Fibroblast of skin of left biceps (primary cell): ENCODE data around the gene MUCL3.
"Not testable (repeated sequence)": the region's sequence is repeated elsewhere in the genome, so short reads cannot be mapped to it uniquely, and the experiment has no call there.

Source experiments
- DNase-seq, 2 experiments: peaks; one replicate each; pipeline ENCODE4 v3.0.0-alpha.2; 2013; ENCODE audit warnings: low read depth in 2 of 2

MUCL3 gene

GRCh38 chr6:30940361-30940986 is at the start of gene MUCL3:
Gene MUCL3, plus strand, starts transcription at chr6:30940973. Its CDS starts 27 bp downstream, at chr6:30941000.
- DNase-seq, result no peak

GRCh38 chr6:30891450-30891723 is 49.4 kb upstream of the MUCL3 start:
- no peak for DNase-seq

GRCh38 chr6:30891816-30892538 is 48.8 kb upstream of the MUCL3 start:
- DNase-seq, result no peak

- no peak for DNase-seq
These were observed 47.7 kb upstream of the MUCL3 start for GRCh38 chr6:30893001-30893591.

- DNase-seq, result no peak
These were observed 47.1 kb upstream of the MUCL3 start for GRCh38 chr6:30893666-30894065.

GRCh38 chr6:30894381-30894780 is 46.4 kb upstream of the MUCL3 start:
- DNase-seq, result no peak

GRCh38 chr6:30894935-30895334 is 45.8 kb upstream of the MUCL3 start:
- no peak for DNase-seq

GRCh38 chr6:30895343-30895742 is 45.4 kb upstream of the MUCL3 start:
- no peak for DNase-seq

GRCh38 chr6:30896541-30896940 is 44.2 kb upstream of the MUCL3 start:
- no peak for DNase-seq

- no peak for DNase-seq
These were observed 42.9 kb upstream of the MUCL3 start for GRCh38 chr6:30897882-30898281.

GRCh38 chr6:30898750-30899360 is 41.9 kb upstream of the MUCL3 start:
- DNase-seq, result no peak

- no peak for DNase-seq
These were observed 39.8 kb upstream of the MUCL3 start for GRCh38 chr6:30900863-30901417.

GRCh38 chr6:30901436-30901835 is 39.3 kb upstream of the MUCL3 start:
- no peak for DNase-seq

GRCh38 chr6:30902196-30902595 is 38.6 kb upstream of the MUCL3 start:
- DNase-seq, result not testable (repeated sequence)

GRCh38 chr6:30902709-30903108 is 38.1 kb upstream of the MUCL3 start:
- DNase-seq, result no peak

GRCh38 chr6:30903236-30903635 is 37.5 kb upstream of the MUCL3 start:
- no peak for DNase-seq

GRCh38 chr6:30907290-30907757 is 33.4 kb upstream of the MUCL3 start:
- DNase-seq, result not testable (repeated sequence)

GRCh38 chr6:30907758-30908591 is 32.8 kb upstream of the MUCL3 start, which contains the start of gene GTF2H4:
Gene GTF2H4, plus strand, starts transcription at chr6:30908207.
- peak; percentile 96 to 97 for DNase-seq

- DNase-seq, result no peak
These were observed 32.1 kb upstream of the MUCL3 start for GRCh38 chr6:30908700-30909099.

- not testable (repeated sequence) for DNase-seq
These were observed 30.3 kb upstream of the MUCL3 start for GRCh38 chr6:30910473-30910872.

GRCh38 chr6:30912746-30913520 is 27.8 kb upstream of the MUCL3 start:
- no peak for DNase-seq
